Muscle of back (tissue), 11 donors: ENCODE data around the gene MEN1. TPM values are rescaled to one million over a fixed set of nuclear protein-coding genes. Genes with fewer than 3 reads are reported as not detected.
A peak's percentile ranks its signal among the peaks of the same experiment; 100 is the strongest.

Source experiments
- DNase-seq, 3 donors: peaks; one replicate each; pipeline versions ENCODE4 v3.0.0 to v3.0.0-alpha.2; 2013
- polyA plus RNA-seq, 10 donors: library from polyadenylated mRNA; unstranded; fragments of 120-200 nt; gene quantifications; one replicate each; pipeline ENCODE4 v1.2.1, GENCODE V29; 2013; ENCODE audit not compliant: insufficient read length in 10 of 10

The MEN1 gene
- polyA plus RNA-seq, 10 donors, result 15.3 to 26.0 (median 20.3) TPM

DNA sequence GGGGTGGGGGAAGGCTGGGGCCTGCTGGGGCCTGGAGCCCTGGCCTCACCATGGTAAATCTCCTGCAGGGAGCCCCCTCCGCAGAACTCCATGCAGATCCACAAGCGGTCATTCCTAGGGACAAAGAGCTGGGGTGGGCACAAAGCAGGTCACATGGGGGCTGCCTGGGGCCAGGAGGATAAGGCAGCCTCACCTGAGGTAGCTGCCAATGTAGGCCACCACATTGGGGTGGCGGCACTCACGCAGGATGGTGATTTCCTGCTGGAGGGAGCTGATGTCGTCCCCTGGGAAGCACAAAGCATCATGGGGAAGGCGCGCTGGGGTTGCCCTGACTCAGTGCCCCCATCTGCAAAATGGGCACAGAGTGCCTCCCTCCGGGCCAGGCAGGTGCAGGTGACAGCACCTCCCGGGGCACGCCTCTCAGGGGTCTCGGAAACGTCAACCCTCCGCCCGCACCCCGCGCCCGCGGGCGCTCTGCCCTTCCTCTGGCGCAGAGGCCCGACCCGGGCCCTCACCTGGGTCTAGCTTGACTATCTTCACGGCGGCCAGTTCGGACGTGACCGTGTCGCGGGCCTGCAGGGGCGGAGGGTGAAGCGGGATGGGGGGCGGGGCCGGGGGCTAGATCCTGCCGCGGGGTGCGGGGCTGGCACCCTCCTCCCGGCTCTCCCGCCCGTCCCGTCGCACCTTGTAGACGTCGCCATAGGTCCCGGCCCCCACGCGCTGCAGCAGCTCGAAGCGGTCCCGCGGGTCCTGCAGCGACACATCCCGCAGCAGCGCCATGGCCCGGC lies 7.8 kb downstream of the MEN1 start:
- DNase-seq, result peak in 1 of 3 donors; percentile 60

DNA sequence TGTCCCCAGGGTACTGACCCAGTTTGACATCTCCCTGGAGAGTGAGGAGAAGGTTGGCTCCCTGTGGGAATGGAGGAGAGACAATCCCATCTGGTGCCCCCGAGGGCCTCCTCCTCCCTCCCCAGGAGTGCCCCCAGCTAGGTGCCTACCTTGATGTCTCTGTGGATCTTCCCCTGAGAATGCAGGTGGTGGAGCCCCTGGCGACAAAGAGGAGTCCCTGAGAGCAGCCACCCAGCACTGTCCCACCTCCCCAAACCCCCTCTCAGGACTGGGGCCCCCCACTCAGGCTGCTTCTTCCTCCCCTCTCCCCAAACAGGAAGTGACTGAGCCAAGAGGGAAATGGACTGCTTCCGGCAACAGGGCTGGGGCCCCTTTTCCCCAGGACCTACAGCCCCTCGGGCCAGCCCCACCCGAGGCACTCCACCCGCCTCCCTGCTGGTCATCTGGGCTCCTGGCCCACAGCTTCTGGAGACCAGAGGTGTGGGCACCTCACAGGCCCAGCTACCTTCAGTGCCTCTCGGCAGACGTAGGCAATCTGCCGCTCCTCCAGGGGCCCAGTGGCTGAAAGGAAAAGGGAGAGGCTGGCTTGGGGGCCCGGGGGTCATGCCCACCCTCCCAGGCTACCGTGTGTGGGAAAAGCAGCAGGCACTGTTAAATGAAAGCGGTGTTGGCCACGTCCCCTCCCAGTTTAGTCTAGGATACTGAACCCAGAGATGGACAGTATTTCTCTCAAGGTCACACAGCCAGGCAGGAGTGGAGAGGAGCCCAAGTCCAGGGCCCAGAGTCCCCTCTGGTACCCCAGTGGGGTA lies 8.6 kb downstream of the MEN1 start:
- DNase-seq, result no peak

- no peak for DNase-seq
Observed at GRCh38 chr11:64801158-64801464, 9.2 kb downstream of the MEN1 start.

DNA sequence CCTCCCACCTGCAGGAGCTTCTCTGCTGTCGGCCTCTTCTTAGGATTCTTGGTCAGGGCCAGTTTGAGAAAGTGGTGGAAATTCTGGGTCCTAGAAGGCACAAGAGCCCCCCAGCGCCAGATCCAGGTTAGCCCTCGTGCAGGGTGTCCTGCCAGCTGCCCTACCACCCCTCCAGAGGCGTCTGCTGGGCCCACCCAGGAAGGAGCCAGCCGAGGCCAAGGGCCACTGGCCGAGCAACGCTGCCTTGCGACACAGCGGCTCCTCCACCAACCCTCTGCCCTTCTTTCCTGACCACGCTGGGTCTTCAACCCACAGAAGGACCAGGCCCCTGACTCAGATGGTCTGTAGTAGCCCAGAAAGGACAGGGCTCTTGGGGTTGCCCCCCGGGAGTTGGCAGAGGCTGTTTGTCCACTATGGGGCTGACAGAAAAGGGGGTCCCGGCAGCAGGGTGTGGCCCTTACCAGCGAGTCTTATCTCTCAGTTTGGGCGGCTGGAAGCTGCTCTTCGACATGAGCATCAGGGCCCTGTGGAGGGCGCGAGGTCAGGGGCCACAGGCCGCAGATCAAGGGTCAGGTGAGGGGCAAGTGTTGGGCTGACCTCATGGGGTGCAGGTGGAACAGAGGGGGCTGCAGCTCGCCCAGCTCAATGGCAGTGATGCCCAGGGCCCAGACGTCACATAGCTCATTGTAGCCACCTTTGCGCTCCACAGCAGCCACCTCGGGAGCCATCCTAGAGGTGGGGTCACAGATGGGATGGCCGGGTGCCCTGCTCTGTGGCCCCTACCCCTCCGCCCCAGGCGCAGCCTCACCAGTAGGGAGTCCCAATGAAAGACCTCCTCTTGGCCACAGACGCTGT lies 9.8 kb downstream of the MEN1 start:
- no peak for DNase-seq

- DNase-seq, result no peak
Observed at GRCh38 chr11:64799623-64800302, 10.6 kb downstream of the MEN1 start.

DNA sequence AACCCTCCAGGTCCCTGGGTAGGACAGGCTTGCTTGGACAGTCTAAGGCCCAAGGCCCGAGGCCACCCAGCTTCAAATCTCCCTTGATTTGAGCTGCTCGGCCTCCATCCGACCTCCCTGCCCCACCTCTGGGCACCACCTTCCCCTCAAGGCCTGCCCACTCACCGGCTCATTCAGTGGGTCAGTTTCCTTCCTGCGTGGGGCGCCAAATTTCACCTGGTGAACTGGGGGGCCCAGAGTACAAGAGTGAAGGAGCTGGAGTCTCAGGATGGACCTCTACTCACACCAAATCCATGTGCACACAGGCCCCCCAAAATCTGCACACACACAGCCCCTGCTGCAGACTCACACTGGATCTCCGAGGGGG lies 11.1 kb downstream of the MEN1 start:
- no peak for DNase-seq

DNA sequence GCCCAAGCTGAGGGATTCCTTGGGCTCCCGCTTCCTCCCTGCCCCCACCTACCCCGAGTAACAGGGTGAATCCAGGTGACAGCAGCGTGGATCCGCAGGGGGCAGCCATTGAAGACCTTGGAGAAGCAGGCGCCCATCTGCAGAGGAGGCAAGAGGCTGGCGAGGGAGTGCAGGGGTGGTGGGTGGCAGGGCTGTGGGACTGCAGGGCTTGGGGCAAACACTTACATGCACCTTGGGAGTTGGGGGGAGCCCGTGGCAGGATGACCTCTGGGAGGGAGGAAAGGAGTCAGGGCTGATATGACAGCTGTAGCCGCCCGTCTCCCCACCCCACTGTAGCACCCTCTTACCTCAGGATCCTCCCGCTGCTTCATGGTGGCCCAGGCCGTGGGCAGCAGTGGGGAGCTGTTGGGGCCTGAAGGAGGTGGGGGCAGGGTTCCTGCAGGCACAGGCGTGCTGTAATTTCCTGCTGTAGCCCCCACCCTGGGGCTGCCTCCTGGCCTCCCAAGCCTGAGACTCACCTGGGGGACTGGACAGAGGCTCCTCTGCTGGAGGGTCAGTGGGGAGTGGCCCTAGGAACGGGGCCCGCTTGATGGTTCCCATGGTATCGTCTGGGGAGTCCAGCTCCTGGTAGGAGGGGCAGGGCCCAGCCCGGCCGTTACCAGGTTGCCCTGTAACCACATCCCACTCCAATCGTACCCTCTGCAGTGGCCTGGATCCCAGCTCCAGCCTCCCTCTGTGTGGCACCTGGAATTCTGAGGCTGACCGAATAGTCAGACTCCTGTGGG lies 13.4 kb downstream of the MEN1 start:
- DNase-seq, result no peak

DNA sequence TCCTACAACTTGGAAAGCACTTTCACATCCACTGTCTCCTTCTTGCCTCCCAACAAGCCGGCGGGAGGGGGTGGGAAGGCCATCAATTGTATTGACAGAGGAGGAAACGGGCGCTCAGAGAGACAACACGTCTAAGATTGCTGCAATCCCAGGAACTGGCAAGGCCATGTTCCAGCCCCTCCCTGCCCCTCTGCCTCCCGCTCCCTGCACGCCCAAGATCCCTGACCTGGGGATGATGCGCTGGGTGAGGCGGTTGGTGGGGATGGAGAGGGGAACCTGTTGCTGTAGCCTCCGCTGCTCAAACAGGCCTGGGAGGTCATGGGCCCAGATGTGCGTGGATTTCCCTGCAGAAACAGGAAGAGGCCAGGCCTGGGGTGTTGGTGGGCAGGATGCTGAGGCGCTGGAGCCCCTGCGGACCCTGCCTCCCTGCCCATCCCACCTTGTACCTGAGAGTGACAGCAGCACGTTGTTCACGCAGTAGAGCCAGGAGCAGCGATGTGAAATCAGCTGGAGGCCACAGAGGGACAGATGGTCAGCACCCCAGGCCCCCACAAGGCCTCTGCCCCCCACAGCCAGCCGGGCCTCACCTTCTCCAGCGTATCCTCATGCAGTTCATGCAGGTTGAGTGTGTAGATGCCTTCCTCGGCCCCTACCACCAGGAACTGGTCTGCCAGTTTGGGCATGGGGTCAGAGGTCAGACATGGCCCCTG lies 14.1 kb downstream of the MEN1 start:
- DNase-seq, result no peak

- no peak for DNase-seq
Observed at GRCh38 chr11:64794526-64794925, 15.8 kb downstream of the MEN1 start.

GRCh38 chr11:64793271-64794160 lies 16.8 kb downstream of the MEN1 start:
- peak in 2 of 3 donors; percentile 44 to 74 for DNase-seq

- no peak for DNase-seq
Observed at GRCh38 chr11:64792482-64792881, 17.9 kb downstream of the MEN1 start.

- no peak for DNase-seq
Observed at GRCh38 chr11:64791781-64792291, 18.5 kb downstream of the MEN1 start.

- no peak for DNase-seq
Observed at GRCh38 chr11:64790205-64791095, 19.9 kb downstream of the MEN1 start.

DNA sequence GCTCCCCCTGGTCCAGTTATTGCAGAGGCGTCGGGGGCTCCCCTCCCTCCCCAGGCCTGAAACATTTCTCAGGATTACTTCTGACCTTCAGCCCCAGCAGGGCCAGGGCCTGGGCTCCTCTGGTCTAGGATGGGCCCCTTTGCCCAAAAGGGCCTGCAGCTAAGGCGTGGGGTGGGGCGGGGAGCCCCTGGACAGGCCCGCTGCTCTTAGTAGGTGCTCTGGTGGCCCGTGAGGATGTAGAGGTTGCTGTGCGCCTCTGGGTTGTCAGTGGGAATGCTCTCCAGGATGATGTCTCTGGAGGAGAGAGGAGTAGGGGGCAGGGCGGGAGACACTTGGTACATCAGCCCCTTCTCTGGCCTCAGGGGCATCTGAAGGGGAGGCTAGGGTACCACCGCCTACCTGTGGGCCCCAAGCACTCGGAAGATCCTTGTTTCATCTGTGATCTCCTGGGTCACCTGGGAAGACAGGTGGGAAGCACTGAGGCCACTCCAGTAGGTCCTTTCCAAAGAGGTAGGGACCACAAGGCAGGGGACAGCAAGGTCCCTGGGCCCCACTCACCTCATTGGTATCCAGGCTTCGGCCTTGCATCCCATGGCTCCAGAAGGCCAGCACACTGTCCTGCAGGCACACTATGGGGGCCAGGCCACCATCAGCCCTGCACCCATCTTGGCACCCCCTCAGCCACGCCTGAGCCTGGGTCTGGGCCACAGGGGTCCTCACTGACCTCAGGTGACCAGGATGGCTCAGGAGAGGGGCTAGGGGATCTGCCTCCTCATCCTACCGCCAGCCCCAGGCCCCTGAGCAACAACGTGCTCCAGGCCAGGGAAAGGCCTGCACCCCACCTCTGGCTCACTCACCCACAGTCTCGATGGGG lies 20.8 kb downstream of the MEN1 start:
- DNase-seq, result no peak

GRCh38 chr11:64788321-64789215 lies 21.8 kb downstream of the MEN1 start:
- DNase-seq, result no peak
